ENCODE results near the gene PPIP5K1.

PPIP5K1 gene

DNA sequence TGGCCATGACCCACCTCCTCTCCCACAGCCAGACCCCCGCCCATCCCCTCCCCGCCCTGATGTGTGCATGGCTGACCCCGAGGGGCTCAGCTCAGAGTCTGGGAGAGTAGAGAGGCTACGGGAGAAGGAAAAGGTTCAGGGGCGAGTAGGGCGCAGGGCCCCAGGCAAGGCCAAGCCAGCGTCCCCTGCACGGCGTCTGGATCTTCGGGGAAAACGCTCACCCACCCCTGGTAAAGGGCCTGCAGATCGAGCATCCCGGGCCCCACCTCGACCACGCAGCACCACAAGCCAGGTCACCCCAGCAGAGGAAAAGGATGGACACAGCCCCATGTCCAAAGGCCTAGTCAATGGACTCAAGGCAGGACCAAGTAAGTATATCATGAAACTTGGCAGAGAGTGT, 60.9 kb downstream of the PPIP5K1 start:
- TF ChIP-seq TEAD4 (IDR thresholded peaks at IDR 0.05), result no peak
- TF ChIP-seq FOXM1 (IDR thresholded peaks at IDR 0.05; ENCODE audit: borderline replicate concordance, low read depth), result no peak
- no peak for TF ChIP-seq TCF12 (IDR thresholded peaks at IDR 0.05; ENCODE audit: low read depth)
- no peak for TF ChIP-seq YY1 (IDR thresholded peaks at IDR 0.05; ENCODE audit: low read depth)
- no peak for TF ChIP-seq ZBTB7A (IDR thresholded peaks at IDR 0.05; ENCODE audit: low read depth)
- TF ChIP-seq CREB1 (IDR thresholded peaks at IDR 0.05; ENCODE audit: low read depth), result no peak
- no peak for TF ChIP-seq CEBPB (IDR thresholded peaks at IDR 0.05)
- no peak for TF ChIP-seq TAF1 (IDR thresholded peaks at IDR 0.05; ENCODE audit: low read depth)
- no peak for TF ChIP-seq RAD21 (IDR thresholded peaks at IDR 0.05; ENCODE audit: low read depth)

DNA sequence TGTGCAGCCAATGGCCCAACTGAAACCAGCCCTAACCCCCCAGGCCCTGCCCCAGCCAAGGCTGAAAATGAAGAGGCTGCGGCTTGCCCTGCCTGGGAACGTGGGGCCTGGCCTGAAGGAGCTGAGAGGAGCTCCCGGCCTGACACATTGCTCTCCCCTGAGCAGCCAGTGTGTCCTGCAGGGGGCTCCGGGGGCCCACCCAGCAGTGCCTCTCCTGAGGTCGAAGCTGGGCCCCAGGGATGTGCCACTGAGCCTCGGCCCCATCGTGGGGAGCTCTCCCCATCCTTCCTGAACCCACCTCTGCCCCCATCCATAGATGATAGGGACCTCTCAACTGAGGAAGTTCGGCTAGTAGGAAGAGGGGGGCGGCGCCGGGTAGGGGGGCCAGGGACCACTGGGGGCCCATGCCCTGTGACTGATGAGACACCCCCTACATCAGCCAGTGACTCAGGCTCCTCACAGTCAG, 61.4 kb downstream of the PPIP5K1 start:
- TF ChIP-seq CEBPB (IDR thresholded peaks at IDR 0.05) (no peak), TEAD4 (IDR thresholded peaks at IDR 0.05) (no peak), FOXM1 (IDR thresholded peaks at IDR 0.05; ENCODE audit: borderline replicate concordance, low read depth) (no peak), NFIC (IDR thresholded peaks at IDR 0.05) (no peak), EGR1 (IDR thresholded peaks at IDR 0.05) (no peak), EP300 (IDR thresholded peaks at IDR 0.05; ENCODE audit: borderline replicate concordance) (no peak), RAD21 (IDR thresholded peaks at IDR 0.05; ENCODE audit: low read depth) (no peak), TAF1 (IDR thresholded peaks at IDR 0.05; ENCODE audit: low read depth) (no peak), CREB1 (IDR thresholded peaks at IDR 0.05; ENCODE audit: low read depth) (no peak)
- TF ChIP-seq, protein P1, sequence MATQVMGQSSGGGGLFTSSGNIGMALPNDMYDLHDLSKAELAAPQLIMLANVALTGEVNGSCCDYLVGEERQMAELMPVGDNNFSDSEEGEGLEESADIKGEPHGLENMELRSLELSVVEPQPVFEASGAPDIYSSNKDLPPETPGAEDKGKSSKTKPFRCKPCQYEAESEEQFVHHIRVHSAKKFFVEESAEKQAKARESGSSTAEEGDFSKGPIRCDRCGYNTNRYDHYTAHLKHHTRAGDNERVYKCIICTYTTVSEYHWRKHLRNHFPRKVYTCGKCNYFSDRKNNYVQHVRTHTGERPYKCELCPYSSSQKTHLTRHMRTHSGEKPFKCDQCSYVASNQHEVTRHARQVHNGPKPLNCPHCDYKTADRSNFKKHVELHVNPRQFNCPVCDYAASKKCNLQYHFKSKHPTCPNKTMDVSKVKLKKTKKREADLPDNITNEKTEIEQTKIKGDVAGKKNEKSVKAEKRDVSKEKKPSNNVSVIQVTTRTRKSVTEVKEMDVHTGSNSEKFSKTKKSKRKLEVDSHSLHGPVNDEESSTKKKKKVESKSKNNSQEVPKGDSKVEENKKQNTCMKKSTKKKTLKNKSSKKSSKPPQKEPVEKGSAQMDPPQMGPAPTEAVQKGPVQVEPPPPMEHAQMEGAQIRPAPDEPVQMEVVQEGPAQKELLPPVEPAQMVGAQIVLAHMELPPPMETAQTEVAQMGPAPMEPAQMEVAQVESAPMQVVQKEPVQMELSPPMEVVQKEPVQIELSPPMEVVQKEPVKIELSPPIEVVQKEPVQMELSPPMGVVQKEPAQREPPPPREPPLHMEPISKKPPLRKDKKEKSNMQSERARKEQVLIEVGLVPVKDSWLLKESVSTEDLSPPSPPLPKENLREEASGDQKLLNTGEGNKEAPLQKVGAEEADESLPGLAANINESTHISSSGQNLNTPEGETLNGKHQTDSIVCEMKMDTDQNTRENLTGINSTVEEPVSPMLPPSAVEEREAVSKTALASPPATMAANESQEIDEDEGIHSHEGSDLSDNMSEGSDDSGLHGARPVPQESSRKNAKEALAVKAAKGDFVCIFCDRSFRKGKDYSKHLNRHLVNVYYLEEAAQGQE (IDR thresholded peaks at IDR 0.05; ENCODE audit: low read depth), result no peak
- TF ChIP-seq, protein P2, sequence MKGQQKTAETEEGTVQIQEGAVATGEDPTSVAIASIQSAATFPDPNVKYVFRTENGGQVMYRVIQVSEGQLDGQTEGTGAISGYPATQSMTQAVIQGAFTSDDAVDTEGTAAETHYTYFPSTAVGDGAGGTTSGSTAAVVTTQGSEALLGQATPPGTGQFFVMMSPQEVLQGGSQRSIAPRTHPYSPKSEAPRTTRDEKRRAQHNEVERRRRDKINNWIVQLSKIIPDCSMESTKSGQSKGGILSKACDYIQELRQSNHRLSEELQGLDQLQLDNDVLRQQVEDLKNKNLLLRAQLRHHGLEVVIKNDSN (IDR thresholded peaks at IDR 0.05), result no peak
- TF ChIP-seq, protein P3, sequence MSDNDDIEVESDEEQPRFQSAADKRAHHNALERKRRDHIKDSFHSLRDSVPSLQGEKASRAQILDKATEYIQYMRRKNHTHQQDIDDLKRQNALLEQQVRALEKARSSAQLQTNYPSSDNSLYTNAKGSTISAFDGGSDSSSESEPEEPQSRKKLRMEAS (IDR thresholded peaks at IDR 0.05), result no peak

DNA sequence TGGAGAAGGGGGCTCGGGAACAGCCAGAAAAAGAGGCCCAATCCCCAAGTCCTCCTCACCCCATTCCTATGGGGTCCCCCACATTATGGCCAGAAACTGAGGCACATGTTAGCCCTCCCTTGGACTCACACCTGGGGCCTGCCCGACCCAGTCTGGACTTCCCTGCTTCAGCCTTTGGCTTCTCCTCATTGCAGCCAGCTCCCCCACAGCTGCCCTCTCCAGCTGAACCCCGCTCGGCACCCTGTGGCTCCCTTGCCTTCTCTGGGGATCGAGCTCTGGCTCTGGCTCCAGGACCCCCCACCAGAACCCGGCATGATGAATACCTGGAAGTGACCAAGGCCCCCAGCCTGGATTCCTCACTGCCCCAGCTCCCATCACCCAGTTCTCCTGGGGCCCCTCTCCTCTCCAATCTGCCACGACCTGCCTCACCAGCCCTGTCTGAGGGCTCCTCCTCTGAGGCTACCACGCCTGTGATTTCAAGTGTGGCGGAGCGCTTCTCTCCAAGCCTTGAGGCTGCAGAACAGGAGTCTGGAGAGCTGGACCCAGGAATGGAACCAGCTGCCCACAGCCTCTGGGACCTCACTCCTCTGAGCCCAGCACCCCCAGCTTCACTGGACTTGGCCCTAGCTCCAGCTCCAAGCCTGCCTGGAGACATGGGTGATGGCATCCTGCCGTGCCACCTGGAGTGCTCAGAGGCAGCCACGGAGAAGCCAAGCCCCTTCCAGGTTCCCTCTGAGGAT, 62.0 kb downstream of the PPIP5K1 start:
- TF ChIP-seq TAF1 (IDR thresholded peaks at IDR 0.05; ENCODE audit: low read depth) (no peak), RAD21 (IDR thresholded peaks at IDR 0.05; ENCODE audit: low read depth) (no peak), FOXM1 (IDR thresholded peaks at IDR 0.05; ENCODE audit: borderline replicate concordance, low read depth) (no peak), EP300 (IDR thresholded peaks at IDR 0.05; ENCODE audit: borderline replicate concordance) (no peak), TCF12 (IDR thresholded peaks at IDR 0.05; ENCODE audit: low read depth) (no peak), YY1 (IDR thresholded peaks at IDR 0.05; ENCODE audit: low read depth) (no peak), TEAD4 (IDR thresholded peaks at IDR 0.05) (no peak), NFIC (IDR thresholded peaks at IDR 0.05) (no peak), CREB1 (IDR thresholded peaks at IDR 0.05; ENCODE audit: low read depth) (no peak), ZBTB7A (IDR thresholded peaks at IDR 0.05; ENCODE audit: low read depth) (no peak), EGR1 (IDR thresholded peaks at IDR 0.05) (no peak)
- TF ChIP-seq, protein P3 (IDR thresholded peaks at IDR 0.05), result no peak
- TF ChIP-seq, protein P2 (IDR thresholded peaks at IDR 0.05), result no peak
- TF ChIP-seq, protein P1 (IDR thresholded peaks at IDR 0.05; ENCODE audit: low read depth), result no peak

- no peak for TF ChIP-seq NFIC (IDR thresholded peaks at IDR 0.05)
- TF ChIP-seq, protein P3 (IDR thresholded peaks at IDR 0.05), result no peak
- TF ChIP-seq TCF12 (IDR thresholded peaks at IDR 0.05; ENCODE audit: low read depth), result no peak
- no peak for TF ChIP-seq TEAD4 (IDR thresholded peaks at IDR 0.05)
- TF ChIP-seq CEBPB (IDR thresholded peaks at IDR 0.05), result no peak
- no peak for TF ChIP-seq RAD21 (IDR thresholded peaks at IDR 0.05; ENCODE audit: low read depth)
- TF ChIP-seq CREB1 (IDR thresholded peaks at IDR 0.05; ENCODE audit: low read depth), result no peak
- TF ChIP-seq TAF1 (IDR thresholded peaks at IDR 0.05; ENCODE audit: low read depth), result no peak
- TF ChIP-seq EP300 (IDR thresholded peaks at IDR 0.05; ENCODE audit: borderline replicate concordance), result no peak
- no peak for TF ChIP-seq ZBTB7A (IDR thresholded peaks at IDR 0.05; ENCODE audit: low read depth)
- no peak for TF ChIP-seq EGR1 (IDR thresholded peaks at IDR 0.05)
- TF ChIP-seq, protein P2 (IDR thresholded peaks at IDR 0.05), result no peak
- TF ChIP-seq, protein P1 (IDR thresholded peaks at IDR 0.05; ENCODE audit: low read depth), result no peak
- no peak for TF ChIP-seq YY1 (IDR thresholded peaks at IDR 0.05; ENCODE audit: low read depth)
- no peak for TF ChIP-seq FOXM1 (IDR thresholded peaks at IDR 0.05; ENCODE audit: borderline replicate concordance, low read depth)
Measured at GRCh38 chr15:43527016-43527801, 62.8 kb downstream of the PPIP5K1 start.

Measured in Ishikawa (cell line).